ENCODE measurements around the gene LTBP2. TPM values are rescaled to one million over a fixed set of nuclear protein-coding genes. Genes with fewer than 3 reads are reported as not detected.

LTBP2 gene
- polyA plus RNA-seq, 1 donor from 2014 or later = 0.03 TPM

GRCh38 chr14:74570696-74571095 is 41.3 kb downstream of the LTBP2 start:
- Mint-ChIP-seq H3K9me3 (no peaks in the 10 kb centered on the region), H3K4me1 (peaks cover 0 to 6% (median 2%) of the 10 kb centered on the region in 3 donors), H3K27me3 (peaks cover 11% of the 10 kb centered on the region), H3K36me3 (no peaks in the 10 kb centered on the region), H3K4me3 (no peak overlapping the region), H3K27ac (no peak overlapping the region)

DNA sequence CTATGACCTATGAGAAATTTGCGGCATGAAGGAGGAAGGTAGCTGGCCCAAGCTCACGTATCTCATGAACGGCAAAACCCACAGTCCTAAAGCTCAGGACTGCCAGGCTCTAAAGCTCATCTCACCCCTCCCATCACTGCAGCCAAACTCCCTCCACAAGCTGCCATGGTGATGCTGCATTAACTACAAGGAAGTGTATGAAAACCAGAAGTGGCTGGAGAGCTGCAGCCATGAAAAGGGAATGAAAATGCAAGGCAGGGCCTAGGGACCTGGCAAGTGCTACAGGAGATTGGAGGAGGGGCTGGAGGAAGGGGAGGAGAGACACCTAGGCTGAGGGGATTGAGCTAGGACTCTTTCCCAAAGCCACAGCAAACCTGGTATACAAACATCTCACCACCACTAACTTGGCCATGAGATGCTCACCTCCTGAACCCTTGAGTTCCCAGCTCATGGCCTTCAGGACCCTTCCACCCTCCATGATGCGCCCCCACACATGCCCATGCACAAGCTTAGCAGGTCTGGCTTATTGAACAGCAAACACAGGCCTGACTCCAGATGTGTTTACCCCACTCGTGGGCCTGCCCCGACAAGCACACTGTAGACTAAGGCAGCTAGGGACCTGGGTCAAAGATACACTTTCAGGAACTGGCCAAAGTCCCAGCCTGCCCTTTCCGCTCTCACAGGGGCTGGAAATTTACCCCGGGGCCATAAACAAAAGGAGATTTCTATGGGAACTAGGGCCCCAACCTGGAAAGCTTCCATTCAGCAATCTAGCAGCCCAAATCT is 42.0 kb downstream of the LTBP2 start:
- no peak overlapping the region for H3K27ac Mint-ChIP-seq
- H3K9me3 Mint-ChIP-seq = no peaks in the 10 kb centered on the region
- H3K4me1 Mint-ChIP-seq = peaks cover 0 to 6% (median 2%) of the 10 kb centered on the region in 3 donors
- H3K27me3 Mint-ChIP-seq = peaks cover 13% of the 10 kb centered on the region
- H3K36me3 Mint-ChIP-seq = no peaks in the 10 kb centered on the region
- no peak overlapping the region for H3K4me3 Mint-ChIP-seq

- no peak overlapping the region for H3K27ac Mint-ChIP-seq
- no peak overlapping the region for H3K4me3 Mint-ChIP-seq
- H3K36me3 Mint-ChIP-seq = no peaks in the 10 kb centered on the region
- H3K9me3 Mint-ChIP-seq = no peaks in the 10 kb centered on the region
- peaks cover 13% of the 10 kb centered on the region for H3K27me3 Mint-ChIP-seq
- peaks cover 0 to 5% (median 2%) of the 10 kb centered on the region in 3 donors for H3K4me1 Mint-ChIP-seq
Observed at GRCh38 chr14:74569387-74569786, 42.6 kb downstream of the LTBP2 start.

- Mint-ChIP-seq H3K27ac (no peak overlapping the region), H3K4me3 (no peak overlapping the region), H3K36me3 (no peaks in the 10 kb centered on the region), H3K4me1 (peaks cover 0 to 4% (median 2%) of the 10 kb centered on the region in 3 donors), H3K27me3 (peaks cover 10% of the 10 kb centered on the region), H3K9me3 (no peaks in the 10 kb centered on the region)
Observed at GRCh38 chr14:74568911-74569310, 43.1 kb downstream of the LTBP2 start.

GRCh38 chr14:74568380-74568649 is 43.7 kb downstream of the LTBP2 start:
- Mint-ChIP-seq H3K4me3 (no peak overlapping the region), H3K27me3 (peaks cover 9% of the 10 kb centered on the region), H3K9me3 (no peaks in the 10 kb centered on the region), H3K27ac (peak overlapping the region in 1 of 3 donors; percentile 35), H3K4me1 (peaks cover 0 to 4% (median 2%) of the 10 kb centered on the region in 3 donors), H3K36me3 (no peaks in the 10 kb centered on the region)

- Mint-ChIP-seq H3K36me3 (no peaks in the 10 kb centered on the region), H3K9me3 (no peaks in the 10 kb centered on the region), H3K4me3 (no peak overlapping the region), H3K4me1 (peaks cover 0 to 4% (median 2%) of the 10 kb centered on the region in 3 donors), H3K27ac (peak overlapping the region in 1 of 3 donors; percentile 35), H3K27me3 (peaks cover 9% of the 10 kb centered on the region)
Observed at GRCh38 chr14:74567646-74568379, 44.2 kb downstream of the LTBP2 start.

DNA sequence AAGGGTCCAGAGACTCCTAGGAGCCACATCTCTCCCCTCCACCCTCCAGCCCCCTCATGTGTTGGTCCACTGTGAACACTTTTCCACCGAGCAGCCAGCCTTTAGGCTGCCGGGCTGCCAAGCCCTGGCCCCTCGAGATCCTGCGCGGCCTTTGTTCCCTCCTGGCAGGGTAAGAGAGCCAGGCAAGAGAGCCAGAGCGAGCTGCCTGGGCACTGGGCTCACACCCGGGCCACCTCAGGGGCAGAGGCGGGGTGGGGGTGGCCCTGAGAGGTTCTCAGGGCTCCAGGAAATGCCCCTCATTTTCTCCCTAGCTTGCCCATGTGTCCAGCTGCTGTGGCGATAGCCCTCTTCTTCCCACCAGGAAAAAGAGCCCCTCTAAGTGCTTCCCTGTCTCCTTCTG is 44.8 kb downstream of the LTBP2 start:
- Mint-ChIP-seq H3K9me3 (no peaks in the 10 kb centered on the region), H3K27me3 (peaks cover 8% of the 10 kb centered on the region), H3K27ac (no peak overlapping the region)

GRCh38 chr14:74566174-74567141 is 45.6 kb downstream of the LTBP2 start:
- Mint-ChIP-seq H3K4me3 (peak overlapping the region in 1 of 4 donors; percentile 65), H3K9me3 (no peaks in the 10 kb centered on the region), H3K4me1 (no peaks in the 10 kb centered on the region), H3K27ac (no peak overlapping the region), H3K36me3 (no peaks in the 10 kb centered on the region), H3K27me3 (peaks cover 5% of the 10 kb centered on the region)

More for the DNA sequence above, 44.8 kb downstream of the LTBP2 start:
- Mint-ChIP-seq H3K4me3 (no peak overlapping the region), H3K36me3 (no peaks in the 10 kb centered on the region), H3K4me1 (peaks cover 0 to 4% (median 2%) of the 10 kb centered on the region in 3 donors)

- H3K9me3 Mint-ChIP-seq = no peaks in the 10 kb centered on the region
Observed at GRCh38 chr14:74563586-74564159, 48.4 kb downstream of the LTBP2 start.

GRCh38 chr14:74563233-74563585 is 48.8 kb downstream of the LTBP2 start:
- H3K27me3 Mint-ChIP-seq = peaks cover 4% of the 10 kb centered on the region
- H3K27ac Mint-ChIP-seq = no peak overlapping the region
- no peaks in the 10 kb centered on the region for H3K9me3 Mint-ChIP-seq
- no peak overlapping the region for H3K4me3 Mint-ChIP-seq
- H3K36me3 Mint-ChIP-seq = no peaks in the 10 kb centered on the region
- H3K4me1 Mint-ChIP-seq = no peaks in the 10 kb centered on the region

More at GRCh38 chr14:74563586-74564159, 48.4 kb downstream of the LTBP2 start:
- Mint-ChIP-seq H3K4me1 (no peaks in the 10 kb centered on the region), H3K27me3 (peaks cover 4% of the 10 kb centered on the region), H3K36me3 (no peaks in the 10 kb centered on the region), H3K4me3 (no peak overlapping the region), H3K27ac (no peak overlapping the region)

- no peak overlapping the region for H3K27ac Mint-ChIP-seq
- no peaks in the 10 kb centered on the region for H3K9me3 Mint-ChIP-seq
- no peaks in the 10 kb centered on the region for H3K4me1 Mint-ChIP-seq
- H3K27me3 Mint-ChIP-seq = peaks cover 3% of the 10 kb centered on the region
- H3K36me3 Mint-ChIP-seq = no peaks in the 10 kb centered on the region
- H3K4me3 Mint-ChIP-seq = no peak overlapping the region
Observed at GRCh38 chr14:74562515-74563232, 49.4 kb downstream of the LTBP2 start.

GRCh38 chr14:74558655-74559054 is 53.4 kb downstream of the LTBP2 start:
- H3K4me1 Mint-ChIP-seq = no peaks in the 10 kb centered on the region
- H3K27ac Mint-ChIP-seq = no peak overlapping the region
- H3K36me3 Mint-ChIP-seq = no peaks in the 10 kb centered on the region
- no peaks in the 10 kb centered on the region for H3K9me3 Mint-ChIP-seq
- H3K4me3 Mint-ChIP-seq = no peak overlapping the region
- no peaks in the 10 kb centered on the region for H3K27me3 Mint-ChIP-seq

DNA sequence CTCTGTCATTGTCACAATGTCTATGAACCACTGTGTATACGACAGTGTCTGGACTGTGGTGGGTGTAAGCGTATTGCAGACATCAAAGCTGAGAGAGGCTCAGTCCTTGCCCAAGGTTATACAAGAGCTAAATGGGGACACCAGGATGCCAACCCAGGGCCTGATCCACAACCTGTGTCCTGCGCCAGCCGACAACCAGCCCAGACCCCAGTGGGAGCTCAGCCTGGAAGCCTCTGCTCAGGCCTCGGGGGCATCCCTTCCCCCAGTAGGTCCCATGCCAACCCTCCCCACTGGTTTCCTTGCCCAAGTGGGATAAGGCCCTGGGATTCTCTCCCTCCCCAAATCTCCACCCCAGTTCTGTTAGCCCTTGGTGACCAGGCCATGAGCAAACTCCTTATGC is 54.3 kb downstream of the LTBP2 start:
- H3K4me3 Mint-ChIP-seq = no peak overlapping the region
- H3K9me3 Mint-ChIP-seq = no peaks in the 10 kb centered on the region
- no peaks in the 10 kb centered on the region for H3K4me1 Mint-ChIP-seq
- H3K27ac Mint-ChIP-seq = no peak overlapping the region
- peaks cover 2% of the 10 kb centered on the region for H3K27me3 Mint-ChIP-seq
- H3K36me3 Mint-ChIP-seq = no peaks in the 10 kb centered on the region

DNA sequence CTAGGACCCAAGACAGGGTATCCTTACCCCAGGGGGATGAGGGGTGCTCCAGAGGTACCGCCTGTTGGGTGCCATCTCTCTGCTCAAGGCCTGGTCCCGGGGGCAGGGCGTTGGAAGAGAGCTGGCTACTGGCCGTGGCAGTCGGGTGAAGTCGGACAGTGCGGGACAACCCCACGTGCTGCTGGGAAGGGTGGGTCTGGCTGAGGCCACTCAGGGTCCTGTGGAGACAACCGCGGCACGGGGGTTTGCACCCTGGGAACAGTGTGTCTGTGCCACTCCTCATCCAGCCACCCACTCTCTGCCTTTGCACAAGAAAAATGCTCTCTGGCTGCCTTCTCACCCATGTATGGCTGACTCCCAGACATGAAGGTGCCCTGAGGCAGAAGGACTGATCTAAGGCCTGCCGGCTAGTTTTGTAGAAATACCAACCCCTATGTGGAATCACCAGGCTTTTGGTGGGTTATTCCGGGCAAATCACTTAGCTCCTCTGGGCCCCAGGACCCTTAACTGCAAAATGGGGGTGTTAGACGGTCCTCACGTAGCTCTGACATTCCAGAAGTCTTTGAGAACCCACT is 56.5 kb downstream of the LTBP2 start:
- H3K27me3 Mint-ChIP-seq = peaks cover 3% of the 10 kb centered on the region
- no peaks in the 10 kb centered on the region for H3K4me1 Mint-ChIP-seq
- no peaks in the 10 kb centered on the region for H3K9me3 Mint-ChIP-seq
- H3K36me3 Mint-ChIP-seq = no peaks in the 10 kb centered on the region
- H3K27ac Mint-ChIP-seq = no peak overlapping the region
- no peak overlapping the region for H3K4me3 Mint-ChIP-seq

Data from IgD-negative memory B cell (primary cell).